ENCODE results near the gene PCSK7. TPM values are rescaled to one million over a fixed set of nuclear protein-coding genes. Genes with fewer than 3 reads are reported as not detected.

PCSK7 gene
- polyA plus RNA-seq, 1 donor (not counting 4 experiments of a cell fraction or from before 2014, with no cell fraction given), result 32.9 TPM

DNA sequence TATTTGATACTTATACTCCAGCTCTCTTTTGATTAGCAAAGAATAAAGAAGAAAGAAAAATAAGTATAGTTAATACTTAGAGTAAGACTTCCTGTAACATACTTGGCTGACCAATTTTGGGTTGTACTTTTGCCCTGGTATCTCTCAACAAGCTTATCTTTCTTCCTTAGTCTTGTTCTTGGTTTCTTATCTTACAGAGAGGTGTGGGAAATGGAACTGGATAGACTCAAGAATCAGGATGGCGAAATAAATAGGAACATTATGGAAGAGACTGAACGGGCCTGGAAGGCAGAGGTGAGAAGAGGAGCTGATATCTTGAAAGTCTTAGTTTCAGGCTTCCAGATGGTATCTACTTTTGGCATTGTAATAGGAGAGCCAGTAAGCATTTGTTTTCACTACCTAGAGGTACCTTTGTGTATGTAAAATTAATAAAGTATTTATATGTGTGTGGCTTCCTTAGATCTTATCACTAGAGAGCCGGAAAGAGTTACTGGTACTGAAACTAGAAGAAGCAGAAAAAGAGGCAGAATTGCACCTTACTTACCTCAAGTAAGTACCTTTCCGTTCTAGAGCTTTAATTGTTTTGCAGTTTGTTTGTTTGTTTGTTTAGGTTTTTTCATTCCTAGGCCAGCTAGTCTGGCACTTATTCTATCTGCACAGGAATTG lies 48.0 kb upstream of the PCSK7 start:
- Histone ChIP-seq H3K27ac (ENCODE audit: control insufficient read depth, insufficient read depth, low read length) (no peak overlapping the region), H3K4me2 (ENCODE audit: control insufficient read depth, extremely low read depth, insufficient read depth, low read depth, low read length) (no peak overlapping the region), H2AFZ (ENCODE audit: control insufficient read depth, low read length) (no peak overlapping the region), H3K4me3 (ENCODE audit: control insufficient read depth in 2 of 3, extremely low read depth in 1 of 3, insufficient read depth in 2 of 3, low read depth in 1 of 3, low read length in 3 of 3) (no peak overlapping the region), H3K36me3 (ENCODE audit: control insufficient read depth in 2 of 2, extremely low read depth in 1 of 2, insufficient read depth in 2 of 2, low read length in 2 of 2) (peaks cover 4 to 5% of the 10 kb centered on the region in 2 experiments), H3K27me3 (ENCODE audit: control insufficient read depth, extremely low read depth, insufficient read depth, low read length) (no peaks in the 10 kb centered on the region), H3K9me3 (ENCODE audit: control insufficient read depth, low read depth, low read length) (no peaks in the 10 kb centered on the region), H3K79me2 (ENCODE audit: control insufficient read depth, insufficient read depth, low read length) (no peaks in the 10 kb centered on the region), H3K9ac (ENCODE audit: control insufficient read depth, extremely low read depth, insufficient read depth, low read length) (no peak overlapping the region), H3K9me1 (ENCODE audit: control insufficient read depth, extremely low read depth, insufficient read depth, low read length) (no peaks in the 10 kb centered on the region), H3K4me1 (ENCODE audit: control insufficient read depth, extremely low read depth, insufficient read depth, low read length) (peaks cover 17% of the 10 kb centered on the region), H4K20me1 (ENCODE audit: control insufficient read depth, extremely low read depth, insufficient read depth, low read length) (peaks cover 2% of the 10 kb centered on the region)
- no peak for FAIRE-seq
- TF ChIP-seq, protein P1, sequence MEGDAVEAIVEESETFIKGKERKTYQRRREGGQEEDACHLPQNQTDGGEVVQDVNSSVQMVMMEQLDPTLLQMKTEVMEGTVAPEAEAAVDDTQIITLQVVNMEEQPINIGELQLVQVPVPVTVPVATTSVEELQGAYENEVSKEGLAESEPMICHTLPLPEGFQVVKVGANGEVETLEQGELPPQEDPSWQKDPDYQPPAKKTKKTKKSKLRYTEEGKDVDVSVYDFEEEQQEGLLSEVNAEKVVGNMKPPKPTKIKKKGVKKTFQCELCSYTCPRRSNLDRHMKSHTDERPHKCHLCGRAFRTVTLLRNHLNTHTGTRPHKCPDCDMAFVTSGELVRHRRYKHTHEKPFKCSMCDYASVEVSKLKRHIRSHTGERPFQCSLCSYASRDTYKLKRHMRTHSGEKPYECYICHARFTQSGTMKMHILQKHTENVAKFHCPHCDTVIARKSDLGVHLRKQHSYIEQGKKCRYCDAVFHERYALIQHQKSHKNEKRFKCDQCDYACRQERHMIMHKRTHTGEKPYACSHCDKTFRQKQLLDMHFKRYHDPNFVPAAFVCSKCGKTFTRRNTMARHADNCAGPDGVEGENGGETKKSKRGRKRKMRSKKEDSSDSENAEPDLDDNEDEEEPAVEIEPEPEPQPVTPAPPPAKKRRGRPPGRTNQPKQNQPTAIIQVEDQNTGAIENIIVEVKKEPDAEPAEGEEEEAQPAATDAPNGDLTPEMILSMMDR (optimal IDR thresholded peaks at IDR 0.05 in 1 of 3, IDR thresholded peaks at IDR 0.05 in 1 of 3, conservative IDR thresholded peaks at IDR 0.05 in 1 of 3; ENCODE audit: extremely low read depth in 1 of 3, insufficient read depth in 2 of 3, low read length in 3 of 3), result no peak
- no peak for TF ChIP-seq EZH2 (IDR thresholded peaks at IDR 0.05; ENCODE audit: low read length)
- no peak for DNase-seq (ENCODE audit: low read depth, low spot score)
- dilution Hi-C loops (cut with MboI; ENCODE audit: extremely low pct_ligation_motif_present, low sequenced_read_pairs), result no loop called here

DNA sequence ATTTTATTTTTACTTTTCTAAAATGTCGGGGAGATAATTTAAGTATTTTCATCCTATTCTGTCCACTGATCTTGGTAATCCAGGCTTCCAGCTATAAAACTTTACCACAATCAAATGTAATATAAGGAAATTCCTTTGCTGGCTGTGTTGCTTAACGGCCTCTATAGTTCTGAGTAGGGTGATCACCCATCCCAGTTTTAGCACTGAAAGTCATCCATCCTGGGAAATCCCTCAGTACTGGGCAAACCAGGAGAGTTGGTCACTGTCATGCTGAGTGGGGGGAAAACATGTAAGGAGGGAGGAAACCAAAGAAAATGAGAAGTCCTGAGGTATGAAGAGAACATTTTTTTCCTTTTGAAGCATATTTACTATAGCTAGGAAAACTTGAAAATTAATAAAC lies 46.5 kb upstream of the PCSK7 start:
- H3K9ac ChIP-seq (ENCODE audit: control insufficient read depth, extremely low read depth, insufficient read depth, low read length), result no peak overlapping the region
- H3K4me3 ChIP-seq (ENCODE audit: control insufficient read depth in 2 of 3, extremely low read depth in 1 of 3, insufficient read depth in 2 of 3, low read depth in 1 of 3, low read length in 3 of 3), result no peak overlapping the region
- peaks cover 2% of the 10 kb centered on the region for H3K9me3 ChIP-seq (ENCODE audit: control insufficient read depth, low read depth, low read length)
- dilution Hi-C loops (cut with MboI; ENCODE audit: extremely low pct_ligation_motif_present, low sequenced_read_pairs), result no loop called here
- H3K79me2 ChIP-seq (ENCODE audit: control insufficient read depth, insufficient read depth, low read length), result no peaks in the 10 kb centered on the region
- no peaks in the 10 kb centered on the region for H3K9me1 ChIP-seq (ENCODE audit: control insufficient read depth, extremely low read depth, insufficient read depth, low read length)
- no peak overlapping the region for H2AFZ ChIP-seq (ENCODE audit: control insufficient read depth, low read length)
- peaks cover 2% of the 10 kb centered on the region for H4K20me1 ChIP-seq (ENCODE audit: control insufficient read depth, extremely low read depth, insufficient read depth, low read length)
- peaks cover 17% of the 10 kb centered on the region for H3K4me1 ChIP-seq (ENCODE audit: control insufficient read depth, extremely low read depth, insufficient read depth, low read length)
- H3K27me3 ChIP-seq (ENCODE audit: control insufficient read depth, extremely low read depth, insufficient read depth, low read length), result no peaks in the 10 kb centered on the region
- H3K27ac ChIP-seq (ENCODE audit: control insufficient read depth, insufficient read depth, low read length), result no peak overlapping the region
- TF ChIP-seq, protein P1 (optimal IDR thresholded peaks at IDR 0.05 in 1 of 3, IDR thresholded peaks at IDR 0.05 in 1 of 3, conservative IDR thresholded peaks at IDR 0.05 in 1 of 3; ENCODE audit: extremely low read depth in 1 of 3, insufficient read depth in 2 of 3, low read length in 3 of 3), result no peak
- TF ChIP-seq EZH2 (IDR thresholded peaks at IDR 0.05; ENCODE audit: low read length), result no peak
- FAIRE-seq (no peak), DNase-seq (ENCODE audit: low read depth, low spot score) (no peak)
- H3K36me3 ChIP-seq (ENCODE audit: control insufficient read depth in 2 of 2, extremely low read depth in 1 of 2, insufficient read depth in 2 of 2, low read length in 2 of 2), result peaks cover 4 to 5% of the 10 kb centered on the region in 2 experiments
- H3K4me2 ChIP-seq (ENCODE audit: control insufficient read depth, extremely low read depth, insufficient read depth, low read depth, low read length), result no peak overlapping the region

Data from keratinocyte (primary cell).